Vagina (tissue), 2 donors: ENCODE measurements around the gene PSMB1. TPM values are rescaled to one million over a fixed set of nuclear protein-coding genes. Genes with fewer than 3 reads are reported as not detected.
A peak's percentile ranks its signal among the peaks of the same experiment; 100 is the strongest.

Source experiments
- DNase-seq, 2 donors: peaks; one replicate each; pipeline ENCODE4 v3.0.0-alpha.2; 2017; ENCODE audit errors: extremely low spot score in 2 of 2
- H3K27ac ChIP-seq: fragments of 200-600 bp; sonication (generic); one replicate; pipeline ENCODE4 v1.5.1; 2019
- H3K27me3 ChIP-seq: fragments of 200-600 bp; sonication (generic); one replicate; pipeline ENCODE4 v1.5.1; 2019
- H3K36me3 ChIP-seq, 2 donors: fragments of 200-600 bp; sonication (generic); one replicate each; pipeline ENCODE4 v1.5.1; 2017 to 2019
- H3K4me1 ChIP-seq: fragments of 200-600 bp; sonication (generic); one replicate; pipeline ENCODE4 v1.5.1; 2019
- H3K4me3 ChIP-seq, 2 donors: fragments of 200-600 bp; sonication (generic); 1 replicate in 1 of 2; 2 replicates in 1 of 2; pipeline ENCODE4 v1.5.1; 2016 to 2019
- H3K9me3 ChIP-seq: fragments of 200-600 bp; sonication (generic); one replicate; pipeline ENCODE4 v1.5.1; 2019
- POLR2A ChIP-seq, 2 donors: fragments of 450-650 bp; IDR thresholded peaks; one replicate each; pipeline ENCODE4 v1.6.1; 2017; ENCODE audit warnings: antibody characterized with exemption in 2 of 2, mild to moderate bottlenecking in 2 of 2, moderate library complexity in 2 of 2
- POLR2AphosphoS5 ChIP-seq, 2 donors: sonication (generic); formaldehyde crosslinking; IDR thresholded peaks; one replicate each; pipeline ENCODE4 v1.9.0; 2017; ENCODE audit warnings: antibody characterized with exemption in 2 of 2, mild to moderate bottlenecking in 2 of 2, low read depth in 1 of 2; ENCODE audit not compliant: insufficient read depth in 1 of 2
- intact Hi-C: fragments of 100-400 bp; cut with DNase I; formaldehyde crosslinking; loops from one replicate; pipeline ENCODE4 v1.15.1; 2023
- total RNA-seq: library from RNA; depleted of rRNA; stranded (reverse); fragments of >200 nt; gene quantifications from one replicate; pipeline ENCODE4 v1.2.3, GENCODE V29; 2016
- TF ChIP-seq, protein P1 (sequence below), 3 experiments: fragments of 450-650 bp in 2 of 3; fragments of 200-600 bp in 1 of 3; sonication (generic) in 1 of 3; IDR thresholded peaks; one replicate each; pipeline ENCODE4 v1.5.1; 2017 to 2019; ENCODE audit warnings: antibody characterized with exemption in 3 of 3, mild to moderate bottlenecking in 2 of 3, moderate library complexity in 2 of 3

PSMB1 gene
- total RNA-seq, 1 donor from 2014 or later = 92.3 TPM

DNA sequence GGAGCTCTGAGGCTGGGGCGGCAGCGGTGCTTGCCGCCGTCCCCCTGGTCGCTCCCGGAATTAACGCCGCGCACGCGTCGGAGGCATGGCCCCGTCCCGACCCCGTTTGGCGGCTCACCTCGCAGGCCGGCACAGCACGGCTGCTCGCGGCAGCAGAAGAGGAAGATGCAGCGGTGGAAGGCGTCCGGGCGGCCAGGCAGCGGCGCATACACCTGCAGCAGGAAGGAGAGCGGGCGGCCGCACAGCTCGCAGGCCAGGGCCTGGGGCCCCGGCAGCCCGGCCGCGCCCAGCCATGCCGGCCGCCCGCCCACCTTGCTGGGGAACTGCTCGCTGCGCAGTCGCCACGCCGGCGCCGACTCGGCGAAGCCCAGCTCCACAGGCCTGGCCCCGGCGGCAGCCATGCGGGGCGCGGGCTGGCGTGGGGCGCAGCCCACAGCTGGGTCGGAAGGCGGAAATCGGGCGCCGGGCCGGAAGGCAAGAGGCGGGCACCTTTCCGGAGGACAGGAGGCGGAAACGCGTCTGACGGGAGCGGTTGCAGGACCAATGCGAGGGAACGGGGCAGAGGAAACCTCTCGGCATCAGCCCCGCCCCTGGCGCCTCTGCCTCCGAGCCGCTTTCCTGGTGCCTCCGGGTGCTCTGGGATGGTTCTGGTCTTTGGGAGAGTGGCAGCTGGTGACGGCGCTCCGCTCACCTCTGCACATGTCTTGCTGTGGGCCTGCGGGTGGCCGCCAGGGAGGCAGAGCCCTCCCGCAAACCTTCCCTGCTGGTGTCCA lies 31.3 kb upstream of the PSMB1 start, which contains the start of gene PDCD2:
Gene PDCD2, minus strand, starts transcription at position 457 of the 773 bp plus-strand sequence. Its CDS starts 56 bp downstream, at position 401.
- Histone ChIP-seq H3K27me3 (no peaks in the 10 kb centered on the region), H3K4me3 (peak within 1 kb of the TSS; percentile 82 to 100), H3K27ac (peak within 1 kb of the TSS; percentile 70), H3K9me3 (no peaks in the 10 kb centered on the region), H3K4me1 (peaks cover 19% of the 10 kb centered on the region), H3K36me3 (peaks cover 0 to 8% of the 10 kb centered on the region in 2 donors)
- no peak for DNase-seq
- TF ChIP-seq, protein P1, sequence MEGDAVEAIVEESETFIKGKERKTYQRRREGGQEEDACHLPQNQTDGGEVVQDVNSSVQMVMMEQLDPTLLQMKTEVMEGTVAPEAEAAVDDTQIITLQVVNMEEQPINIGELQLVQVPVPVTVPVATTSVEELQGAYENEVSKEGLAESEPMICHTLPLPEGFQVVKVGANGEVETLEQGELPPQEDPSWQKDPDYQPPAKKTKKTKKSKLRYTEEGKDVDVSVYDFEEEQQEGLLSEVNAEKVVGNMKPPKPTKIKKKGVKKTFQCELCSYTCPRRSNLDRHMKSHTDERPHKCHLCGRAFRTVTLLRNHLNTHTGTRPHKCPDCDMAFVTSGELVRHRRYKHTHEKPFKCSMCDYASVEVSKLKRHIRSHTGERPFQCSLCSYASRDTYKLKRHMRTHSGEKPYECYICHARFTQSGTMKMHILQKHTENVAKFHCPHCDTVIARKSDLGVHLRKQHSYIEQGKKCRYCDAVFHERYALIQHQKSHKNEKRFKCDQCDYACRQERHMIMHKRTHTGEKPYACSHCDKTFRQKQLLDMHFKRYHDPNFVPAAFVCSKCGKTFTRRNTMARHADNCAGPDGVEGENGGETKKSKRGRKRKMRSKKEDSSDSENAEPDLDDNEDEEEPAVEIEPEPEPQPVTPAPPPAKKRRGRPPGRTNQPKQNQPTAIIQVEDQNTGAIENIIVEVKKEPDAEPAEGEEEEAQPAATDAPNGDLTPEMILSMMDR (IDR thresholded peaks at IDR 0.05) = no peak
- no peak for TF ChIP-seq POLR2A (IDR thresholded peaks at IDR 0.05)
- TF ChIP-seq POLR2AphosphoS5 (IDR thresholded peaks at IDR 0.05; ENCODE audit: insufficient read depth in 1 of 2, low read depth in 1 of 2) = peak; percentile 75 to 86
- intact Hi-C loops = no loop called here

DNA sequence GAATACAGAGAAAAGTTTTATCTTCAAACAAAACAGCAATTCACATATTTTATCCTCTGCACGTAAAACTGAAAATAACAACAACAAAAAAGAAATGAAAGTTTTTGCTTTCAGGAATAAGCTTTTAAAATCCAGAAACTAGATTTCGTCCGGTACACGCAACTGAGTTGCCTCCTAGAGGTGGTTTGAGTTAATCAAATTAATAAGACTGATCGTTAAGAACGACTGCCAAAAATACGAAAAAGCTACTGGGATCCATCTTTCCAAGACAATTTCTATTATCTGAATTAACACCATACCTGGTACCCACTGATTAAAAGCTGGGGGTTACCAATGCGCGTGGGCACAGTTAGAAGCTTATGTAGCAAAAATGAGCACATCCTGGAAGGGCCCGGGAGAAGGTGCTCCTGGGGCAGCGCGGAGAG lies 30.7 kb upstream of the PSMB1 start:
- peak overlapping the region; percentile 82 to 100 for H3K4me3 ChIP-seq
- H3K4me1 ChIP-seq = peaks cover 19% of the 10 kb centered on the region
- DNase-seq = no peak
- peaks cover 0 to 12% of the 10 kb centered on the region in 2 donors for H3K36me3 ChIP-seq
- TF ChIP-seq, protein P1 (IDR thresholded peaks at IDR 0.05) = no peak
- TF ChIP-seq POLR2AphosphoS5 (IDR thresholded peaks at IDR 0.05; ENCODE audit: insufficient read depth in 1 of 2, low read depth in 1 of 2) = no peak
- H3K27ac ChIP-seq = peak overlapping the region; percentile 70
- intact Hi-C loops = no loop called here
- H3K9me3 ChIP-seq = no peaks in the 10 kb centered on the region
- H3K27me3 ChIP-seq = no peaks in the 10 kb centered on the region

DNA sequence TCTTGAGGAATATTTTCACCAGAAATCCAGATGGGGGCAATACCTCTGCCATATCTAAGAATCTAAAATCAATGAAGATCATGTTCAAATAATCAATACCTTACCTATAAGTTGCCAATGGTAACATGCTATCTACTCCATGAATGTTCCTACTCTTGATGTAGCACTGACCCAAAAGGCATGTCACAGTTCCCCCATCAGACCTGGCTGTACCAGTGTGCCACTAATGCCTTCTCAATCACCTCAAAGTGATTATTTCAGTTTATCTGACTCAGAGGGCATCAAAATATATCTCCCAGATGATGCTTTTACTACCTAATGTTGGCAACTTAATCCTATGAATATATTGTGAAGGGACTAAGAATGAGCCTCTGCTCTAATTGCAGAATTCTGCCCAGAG lies 25.8 kb upstream of the PSMB1 start:
- H3K36me3 ChIP-seq = peaks cover 0 to 40% of the 10 kb centered on the region in 2 donors
- TF ChIP-seq, protein P1 (IDR thresholded peaks at IDR 0.05) = no peak
- no peak for TF ChIP-seq POLR2A (IDR thresholded peaks at IDR 0.05)
- no peak for TF ChIP-seq POLR2AphosphoS5 (IDR thresholded peaks at IDR 0.05; ENCODE audit: insufficient read depth in 1 of 2, low read depth in 1 of 2)
- H3K9me3 ChIP-seq = no peaks in the 10 kb centered on the region
- H3K4me1 ChIP-seq = peaks cover 9% of the 10 kb centered on the region
- no peak overlapping the region for H3K4me3 ChIP-seq
- H3K27ac ChIP-seq = no peak overlapping the region
- DNase-seq = no peak
- intact Hi-C loops = no loop called here
- H3K27me3 ChIP-seq = no peaks in the 10 kb centered on the region

DNA sequence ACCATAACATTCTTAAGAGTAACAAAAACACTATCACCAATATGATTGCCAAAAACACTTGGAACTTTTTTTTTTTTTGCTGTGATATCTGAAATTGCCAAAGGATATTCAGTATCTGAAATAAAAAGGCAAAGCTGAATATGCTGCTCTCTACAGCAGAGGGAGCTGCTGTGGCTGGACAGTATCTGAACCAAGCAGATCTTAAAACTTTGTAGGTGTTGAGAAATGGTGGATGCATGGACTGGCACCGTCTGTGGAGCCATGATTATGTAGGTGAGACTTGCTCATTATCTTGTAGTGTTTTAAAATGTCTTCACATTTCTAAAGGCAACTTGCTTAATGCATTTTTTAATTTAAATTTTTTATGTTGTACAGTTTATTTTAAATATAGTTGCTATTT lies 22.1 kb upstream of the PSMB1 start:
- no peak overlapping the region for H3K27ac ChIP-seq
- no peaks in the 10 kb centered on the region for H3K9me3 ChIP-seq
- DNase-seq = no peak
- peaks cover 3 to 65% of the 10 kb centered on the region in 2 donors for H3K36me3 ChIP-seq
- H3K4me1 ChIP-seq = no peaks in the 10 kb centered on the region
- no peaks in the 10 kb centered on the region for H3K27me3 ChIP-seq
- intact Hi-C loops = no loop called here
- TF ChIP-seq POLR2AphosphoS5 (IDR thresholded peaks at IDR 0.05; ENCODE audit: insufficient read depth in 1 of 2, low read depth in 1 of 2) (no peak), POLR2A (IDR thresholded peaks at IDR 0.05) (no peak)
- TF ChIP-seq, protein P1 (IDR thresholded peaks at IDR 0.05) = no peak
- no peak overlapping the region for H3K4me3 ChIP-seq
